ENCODE data around the gene DAND5. TPM values are rescaled to one million over a fixed set of nuclear protein-coding genes. Genes with fewer than 3 reads are reported as not detected.

Gene DAND5
- total and polyA plus RNA-seq, 2 donors (not counting 1 experiment from before 2014, with no cell fraction given): not detected

GRCh38 chr19:12995596-12996405 is 26.4 kb downstream of the DAND5 start:
- Histone ChIP-seq H3K27ac (ENCODE audit: low read length in 2 of 2) (no peak overlapping the region), H3K36me3 (replicated peaks in 1 of 2; ENCODE audit: control extremely low read depth in 1 of 2, control insufficient read depth in 1 of 2, extremely low read depth in 1 of 2, insufficient read depth in 2 of 2, low read length in 1 of 2) (no peaks in the 10 kb centered on the region), H3K9me3 (ENCODE audit: control extremely low read depth in 1 of 3, control insufficient read depth in 2 of 3, insufficient read depth in 1 of 3, low read length in 2 of 3) (peaks cover 0 to 2% (median 0%) of the 10 kb centered on the region in 3 donors), H2AFZ (ENCODE audit: insufficient read depth, low read depth, low read length, poor library complexity, severe bottlenecking) (peak overlapping the region; percentile 60), H3K9ac (ENCODE audit: low read length) (peak overlapping the region; percentile 53), H3K27me3 (replicated peaks in 1 of 4; ENCODE audit: control extremely low read depth in 1 of 4, control insufficient read depth in 3 of 4, insufficient read depth in 4 of 4, low read length in 3 of 4) (peaks cover 0 to 24% (median 4%) of the 10 kb centered on the region in 4 experiments), H3K4me2 (replicated peaks; ENCODE audit: low read depth, low read length, poor library complexity, severe bottlenecking) (peak overlapping the region; percentile 81), H3K79me2 (ENCODE audit: control insufficient read depth, insufficient read depth, low read length) (no peaks in the 10 kb centered on the region), H3K4me3 (ENCODE audit: control extremely low read depth in 1 of 5, extremely low read depth in 1 of 5, insufficient read depth in 1 of 5, low read depth in 2 of 5, low read length in 4 of 5) (peak overlapping the region in 4 of 5 experiments; percentile 21 to 63 (median 50)), H3K4me1 (ENCODE audit: control insufficient read depth in 2 of 2, insufficient read depth in 2 of 2, low read length in 2 of 2) (peaks cover 10 to 11% of the 10 kb centered on the region in 2 donors), H4K20me1 (ENCODE audit: control insufficient read depth, insufficient read depth, low read length, poor library complexity, severe bottlenecking) (no peaks in the 10 kb centered on the region)
- no peaks in the 10 kb centered on the region for H3K9me3 Mint-ChIP-seq (ENCODE audit: insufficient read depth)
- CTCF ChIA-PET: interaction anchor here (0.6 kb wide), 1 partner anchor 150 kb away, joined by 4 read pairs; no protein-coding TSS in a partner anchor
- H3K4me1 Mint-ChIP-seq: peaks cover 17% of the 10 kb centered on the region
- POLR2A ChIA-PET: no interaction called here
- H3K27ac Mint-ChIP-seq: peak overlapping the region; percentile 76
- WGBS (ENCODE audit: insufficient coverage): under 1% methylated on average over 128 of the region's 129 CpGs
- ATAC-seq (ENCODE audit: low read depth): peak; percentile 38
- intact Hi-C loops (cut with micrococcal nuclease): no loop called here
- TF ChIP-seq, protein P1, sequence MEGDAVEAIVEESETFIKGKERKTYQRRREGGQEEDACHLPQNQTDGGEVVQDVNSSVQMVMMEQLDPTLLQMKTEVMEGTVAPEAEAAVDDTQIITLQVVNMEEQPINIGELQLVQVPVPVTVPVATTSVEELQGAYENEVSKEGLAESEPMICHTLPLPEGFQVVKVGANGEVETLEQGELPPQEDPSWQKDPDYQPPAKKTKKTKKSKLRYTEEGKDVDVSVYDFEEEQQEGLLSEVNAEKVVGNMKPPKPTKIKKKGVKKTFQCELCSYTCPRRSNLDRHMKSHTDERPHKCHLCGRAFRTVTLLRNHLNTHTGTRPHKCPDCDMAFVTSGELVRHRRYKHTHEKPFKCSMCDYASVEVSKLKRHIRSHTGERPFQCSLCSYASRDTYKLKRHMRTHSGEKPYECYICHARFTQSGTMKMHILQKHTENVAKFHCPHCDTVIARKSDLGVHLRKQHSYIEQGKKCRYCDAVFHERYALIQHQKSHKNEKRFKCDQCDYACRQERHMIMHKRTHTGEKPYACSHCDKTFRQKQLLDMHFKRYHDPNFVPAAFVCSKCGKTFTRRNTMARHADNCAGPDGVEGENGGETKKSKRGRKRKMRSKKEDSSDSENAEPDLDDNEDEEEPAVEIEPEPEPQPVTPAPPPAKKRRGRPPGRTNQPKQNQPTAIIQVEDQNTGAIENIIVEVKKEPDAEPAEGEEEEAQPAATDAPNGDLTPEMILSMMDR (IDR thresholded peaks at IDR 0.05): no peak
- no peak for TF ChIP-seq EZH2 (IDR thresholded peaks at IDR 0.05; ENCODE audit: borderline replicate concordance, insufficient read depth, low read depth, low read length, poor library complexity, severe bottlenecking)
- peak overlapping the region; percentile 88 for H3K4me3 Mint-ChIP-seq
- DNase-seq: peak; percentile 57
- peaks cover 24% of the 10 kb centered on the region for H3K27me3 Mint-ChIP-seq

Data from B cell (primary cell).